ENCODE data around the gene MALSU1.

Gene MALSU1

DNA sequence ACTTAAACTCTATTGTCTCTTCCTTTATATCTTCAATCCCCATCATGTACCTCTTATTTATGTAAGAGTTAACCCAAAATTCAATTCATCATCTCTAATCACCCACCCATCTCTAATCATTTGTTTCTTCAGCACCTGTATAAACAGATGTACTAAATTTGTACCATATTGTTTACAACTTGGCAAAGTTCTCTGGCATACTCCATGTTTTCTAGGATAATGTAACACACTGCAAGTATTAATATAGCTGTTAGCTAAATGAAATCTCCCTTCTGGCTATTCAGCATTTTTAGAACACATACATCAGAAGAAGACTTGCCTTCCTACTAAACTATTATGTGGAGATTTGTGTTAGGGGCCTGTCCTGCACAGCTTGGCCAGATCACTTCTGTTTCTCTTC is 33.1 kb downstream of the MALSU1 start:
- Histone ChIP-seq H3K79me2 (ENCODE audit: insufficient read depth, low read length) (no peaks in the 10 kb centered on the region), H3K9me3 (ENCODE audit: low read length) (no peaks in the 10 kb centered on the region), H3K27ac (ENCODE audit: low read depth, low read length, poor library complexity, severe bottlenecking) (no peak overlapping the region), H3K9ac (ENCODE audit: low read length) (no peak overlapping the region), H3K4me2 (ENCODE audit: low read length) (no peak overlapping the region), H4K20me1 (ENCODE audit: insufficient read depth, low read length) (no peaks in the 10 kb centered on the region), H3K27me3 (ENCODE audit: insufficient read depth, low read length) (no peaks in the 10 kb centered on the region), H3K4me1 (ENCODE audit: insufficient read depth, low read length, severe bottlenecking) (no peaks in the 10 kb centered on the region), H3K36me3 (ENCODE audit: insufficient read depth, low read length) (peaks cover 88% of the 10 kb centered on the region), H2AFZ (ENCODE audit: low read length) (no peak overlapping the region), H3F3A (ENCODE audit: insufficient read depth, low read length) (no peaks in the 10 kb centered on the region), H3K9me2 (ENCODE audit: low read depth, low read length) (no peaks in the 10 kb centered on the region), H3K4me3 (ENCODE audit: low read depth, low read length, poor library complexity, severe bottlenecking) (no peak overlapping the region)
- TF ChIP-seq EZH2 (IDR thresholded peaks at IDR 0.05; ENCODE audit: borderline replicate concordance, low read length) (no peak), CTCF (IDR thresholded peaks at IDR 0.05; ENCODE audit: low read length) (no peak)

DNA sequence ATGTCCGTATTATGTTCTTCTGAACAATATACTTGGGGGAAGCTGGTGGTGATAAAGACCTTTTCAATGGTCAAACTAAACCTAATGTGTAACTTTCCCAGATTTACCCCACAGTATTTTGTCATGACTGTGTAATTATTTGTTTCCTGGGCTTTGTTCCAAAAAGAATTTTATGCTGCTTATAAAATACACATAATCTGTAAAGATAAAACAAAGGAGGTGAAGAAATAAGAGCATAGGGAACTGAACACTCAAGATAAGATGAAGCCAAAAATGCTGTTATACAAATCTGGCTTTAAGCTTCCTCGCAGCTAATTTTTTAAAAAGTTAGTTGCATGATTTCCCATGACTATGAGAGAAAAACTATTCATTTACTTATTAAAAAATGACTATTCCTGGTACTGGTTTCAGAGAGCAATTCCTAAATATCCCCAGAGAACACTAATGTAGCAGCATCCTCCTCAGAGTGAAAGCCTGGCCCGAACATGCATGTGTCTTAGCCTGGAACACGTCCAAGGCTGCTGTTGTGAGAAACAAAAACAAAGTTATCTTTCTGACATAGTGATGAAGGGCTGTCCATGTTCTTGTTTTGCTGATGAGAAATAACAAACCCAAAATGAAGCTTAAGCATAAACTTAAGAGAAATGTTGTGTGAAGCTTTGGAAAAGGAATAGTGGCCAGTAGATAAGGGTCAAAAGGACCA is 33.9 kb downstream of the MALSU1 start:
- Histone ChIP-seq H3K36me3 (ENCODE audit: insufficient read depth, low read length) (peaks cover 89% of the 10 kb centered on the region), H3K79me2 (ENCODE audit: insufficient read depth, low read length) (no peaks in the 10 kb centered on the region), H3K27me3 (ENCODE audit: insufficient read depth, low read length) (no peaks in the 10 kb centered on the region), H3K4me3 (ENCODE audit: low read depth, low read length, poor library complexity, severe bottlenecking) (no peak overlapping the region), H3K4me2 (ENCODE audit: low read length) (no peak overlapping the region), H3K9ac (ENCODE audit: low read length) (no peak overlapping the region), H3K4me1 (ENCODE audit: insufficient read depth, low read length, severe bottlenecking) (no peaks in the 10 kb centered on the region), H4K20me1 (ENCODE audit: insufficient read depth, low read length) (no peaks in the 10 kb centered on the region), H2AFZ (ENCODE audit: low read length) (no peak overlapping the region), H3F3A (ENCODE audit: insufficient read depth, low read length) (no peaks in the 10 kb centered on the region), H3K9me3 (ENCODE audit: low read length) (no peaks in the 10 kb centered on the region), H3K9me2 (ENCODE audit: low read depth, low read length) (no peaks in the 10 kb centered on the region), H3K27ac (ENCODE audit: low read depth, low read length, poor library complexity, severe bottlenecking) (no peak overlapping the region)
- TF ChIP-seq EZH2 (IDR thresholded peaks at IDR 0.05; ENCODE audit: borderline replicate concordance, low read length) (no peak), CTCF (IDR thresholded peaks at IDR 0.05; ENCODE audit: low read length) (no peak)

DNA sequence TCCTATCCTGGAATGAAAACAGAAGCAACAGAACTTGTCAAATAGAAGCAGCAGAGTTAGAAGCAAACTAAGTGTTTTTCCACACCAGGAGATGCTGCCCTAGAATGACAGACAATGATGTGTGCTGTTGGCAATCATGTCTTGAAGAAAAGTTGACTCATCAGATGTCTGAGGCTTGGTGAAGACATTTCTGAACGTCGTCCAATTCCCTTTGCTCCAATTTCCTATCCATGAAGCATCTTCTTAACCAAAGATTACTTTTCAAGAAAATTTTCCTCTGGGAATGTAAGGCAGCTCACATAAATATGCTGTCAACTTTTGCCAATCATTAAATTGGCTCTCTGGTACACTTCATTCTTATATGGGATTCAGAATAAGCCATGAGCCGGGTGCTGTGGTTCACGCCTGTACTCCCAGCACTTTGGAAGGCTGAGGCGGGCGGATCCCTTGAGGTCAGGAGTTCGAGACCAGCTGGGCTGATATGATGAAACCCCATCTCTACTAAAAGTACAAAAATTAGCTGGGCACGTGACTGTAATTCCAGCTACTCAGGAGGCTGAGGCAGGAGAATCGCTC is 34.6 kb downstream of the MALSU1 start:
- Histone ChIP-seq H3K4me3 (ENCODE audit: low read depth, low read length, poor library complexity, severe bottlenecking) (no peak overlapping the region), H3K9me3 (ENCODE audit: low read length) (no peaks in the 10 kb centered on the region), H3K4me1 (ENCODE audit: insufficient read depth, low read length, severe bottlenecking) (no peaks in the 10 kb centered on the region), H3K36me3 (ENCODE audit: insufficient read depth, low read length) (peaks cover 89% of the 10 kb centered on the region), H3F3A (ENCODE audit: insufficient read depth, low read length) (no peaks in the 10 kb centered on the region), H3K4me2 (ENCODE audit: low read length) (no peak overlapping the region), H3K27ac (ENCODE audit: low read depth, low read length, poor library complexity, severe bottlenecking) (no peak overlapping the region), H4K20me1 (ENCODE audit: insufficient read depth, low read length) (no peaks in the 10 kb centered on the region), H2AFZ (ENCODE audit: low read length) (no peak overlapping the region), H3K9ac (ENCODE audit: low read length) (no peak overlapping the region), H3K27me3 (ENCODE audit: insufficient read depth, low read length) (no peaks in the 10 kb centered on the region), H3K9me2 (ENCODE audit: low read depth, low read length) (no peaks in the 10 kb centered on the region), H3K79me2 (ENCODE audit: insufficient read depth, low read length) (no peaks in the 10 kb centered on the region)
- TF ChIP-seq EZH2 (IDR thresholded peaks at IDR 0.05; ENCODE audit: borderline replicate concordance, low read length) (no peak), CTCF (IDR thresholded peaks at IDR 0.05; ENCODE audit: low read length) (no peak)
